HCT116 (cell line): ENCODE data around the gene MINDY4.

ENCODE experiments used
- ELF1 ChIP-seq: IDR thresholded peaks from 2 replicates; pipeline ENCODE4 v1.6.1; 2012; ENCODE audit warnings: low read depth, borderline replicate concordance
- EZH2 ChIP-seq: fragments of 200-600 bp; sonication (generic); IDR thresholded peaks from 2 replicates; pipeline ENCODE4 v1.6.1; 2017; ENCODE audit warnings: antibody characterized with exemption, mixed run types
- POLR2A ChIP-seq: IDR thresholded peaks from 2 replicates; pipeline ENCODE4 v1.7.0; 2011; ENCODE audit warnings: borderline replicate concordance; ENCODE audit not compliant: insufficient read depth, insufficient read length; ENCODE audit errors: extremely low read depth
- POLR2AphosphoS5 ChIP-seq: IDR thresholded peaks from 2 replicates; pipeline ENCODE4 v1.6.1; 2011; ENCODE audit warnings: mild to moderate bottlenecking, low read depth, low read length, moderate library complexity
- YY1 ChIP-seq: IDR thresholded peaks from 2 replicates; pipeline ENCODE4 v1.6.1; 2011; ENCODE audit warnings: low read length, low read depth, moderate library complexity, mild to moderate bottlenecking; ENCODE audit not compliant: insufficient replicate concordance; ENCODE audit errors: extremely low read depth
- ZNF274 ChIP-seq: fragments of 200-500 bp; sonication (Bioruptor generic); IDR thresholded peaks from 2 replicates; pipeline ENCODE4 v1.6.1; 2014; ENCODE audit warnings: mild to moderate bottlenecking, low read depth, low read length, inconsistent platforms
- TF ChIP-seq, protein P1 (sequence below), 3 experiments: fragments of 200-600 bp in 1 of 3; sonication (generic) in 1 of 3; IDR thresholded peaks in 2 of 3; conservative IDR thresholded peaks in 1 of 3; 2 replicates each; pipeline ENCODE4 v1.5.1; 2012 to 2017; ENCODE audit warnings: low read depth in 2 of 3, low read length in 2 of 3, antibody characterized with exemption in 1 of 3, borderline replicate concordance in 1 of 3, control low read depth in 1 of 3, mild to moderate bottlenecking in 1 of 3, mixed read lengths in 1 of 3, mixed run types in 1 of 3, moderate library complexity in 1 of 3; ENCODE audit not compliant: insufficient read depth in 1 of 3
- TF ChIP-seq, protein P2 (sequence below): IDR thresholded peaks from 2 replicates; pipeline ENCODE4 v1.6.1; 2012; ENCODE audit warnings: low read depth

DNA sequence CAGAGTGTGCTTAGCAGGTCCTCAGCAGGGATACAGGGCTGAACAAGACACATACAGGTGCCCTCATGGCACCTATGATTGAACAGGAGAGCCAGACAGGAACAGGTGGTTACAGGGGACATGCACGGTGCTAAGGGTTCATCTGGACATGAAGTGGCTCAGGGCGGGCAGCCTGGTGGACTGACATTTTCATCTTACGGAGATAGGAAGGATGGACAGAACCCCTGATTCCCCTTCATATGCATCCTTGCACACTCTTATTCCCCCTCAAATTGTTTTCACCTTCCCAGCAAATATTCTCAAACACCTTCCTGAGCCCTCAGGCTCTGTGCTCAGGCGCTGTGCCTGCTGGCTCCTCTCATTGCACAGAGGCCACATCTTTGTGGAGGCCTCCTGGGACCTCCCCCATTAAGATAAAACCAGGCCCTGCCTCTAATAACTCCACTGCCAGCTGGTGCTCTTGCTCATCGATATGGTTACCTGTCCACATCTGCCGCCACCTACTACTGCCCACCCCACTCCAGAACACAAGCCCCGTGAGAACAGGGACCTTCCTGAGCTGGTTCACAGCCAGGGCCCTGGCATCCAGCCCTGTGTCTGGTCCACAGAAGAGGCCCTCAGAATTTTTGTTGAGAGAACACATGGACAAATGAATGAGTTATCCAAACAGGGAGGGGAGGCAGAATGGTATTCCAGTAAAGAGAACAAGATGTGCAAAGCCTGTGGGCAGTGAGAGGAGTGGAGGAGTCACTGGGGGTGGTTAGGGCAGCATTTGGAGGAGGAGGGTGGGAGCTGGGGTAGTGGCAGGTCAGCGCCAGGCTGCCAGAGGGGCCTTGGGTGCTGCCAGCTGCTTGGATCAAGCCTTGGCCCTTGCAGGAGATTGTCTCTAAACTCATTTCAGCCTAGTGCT lies 71.6 kb downstream of the MINDY4 start:
- TF ChIP-seq YY1 (no peak), EZH2 (no peak), POLR2A (no peak), POLR2AphosphoS5 (no peak), ZNF274 (no peak), ELF1 (no peak)
- TF ChIP-seq, protein P1, sequence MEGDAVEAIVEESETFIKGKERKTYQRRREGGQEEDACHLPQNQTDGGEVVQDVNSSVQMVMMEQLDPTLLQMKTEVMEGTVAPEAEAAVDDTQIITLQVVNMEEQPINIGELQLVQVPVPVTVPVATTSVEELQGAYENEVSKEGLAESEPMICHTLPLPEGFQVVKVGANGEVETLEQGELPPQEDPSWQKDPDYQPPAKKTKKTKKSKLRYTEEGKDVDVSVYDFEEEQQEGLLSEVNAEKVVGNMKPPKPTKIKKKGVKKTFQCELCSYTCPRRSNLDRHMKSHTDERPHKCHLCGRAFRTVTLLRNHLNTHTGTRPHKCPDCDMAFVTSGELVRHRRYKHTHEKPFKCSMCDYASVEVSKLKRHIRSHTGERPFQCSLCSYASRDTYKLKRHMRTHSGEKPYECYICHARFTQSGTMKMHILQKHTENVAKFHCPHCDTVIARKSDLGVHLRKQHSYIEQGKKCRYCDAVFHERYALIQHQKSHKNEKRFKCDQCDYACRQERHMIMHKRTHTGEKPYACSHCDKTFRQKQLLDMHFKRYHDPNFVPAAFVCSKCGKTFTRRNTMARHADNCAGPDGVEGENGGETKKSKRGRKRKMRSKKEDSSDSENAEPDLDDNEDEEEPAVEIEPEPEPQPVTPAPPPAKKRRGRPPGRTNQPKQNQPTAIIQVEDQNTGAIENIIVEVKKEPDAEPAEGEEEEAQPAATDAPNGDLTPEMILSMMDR (IDR thresholded peaks at IDR 0.05 in 2 of 3, conservative IDR thresholded peaks at IDR 0.05 in 1 of 3; ENCODE audit: borderline replicate concordance in 1 of 3, insufficient read depth in 1 of 3, low read depth in 2 of 3, low read length in 2 of 3): no peak
- TF ChIP-seq, protein P2, sequence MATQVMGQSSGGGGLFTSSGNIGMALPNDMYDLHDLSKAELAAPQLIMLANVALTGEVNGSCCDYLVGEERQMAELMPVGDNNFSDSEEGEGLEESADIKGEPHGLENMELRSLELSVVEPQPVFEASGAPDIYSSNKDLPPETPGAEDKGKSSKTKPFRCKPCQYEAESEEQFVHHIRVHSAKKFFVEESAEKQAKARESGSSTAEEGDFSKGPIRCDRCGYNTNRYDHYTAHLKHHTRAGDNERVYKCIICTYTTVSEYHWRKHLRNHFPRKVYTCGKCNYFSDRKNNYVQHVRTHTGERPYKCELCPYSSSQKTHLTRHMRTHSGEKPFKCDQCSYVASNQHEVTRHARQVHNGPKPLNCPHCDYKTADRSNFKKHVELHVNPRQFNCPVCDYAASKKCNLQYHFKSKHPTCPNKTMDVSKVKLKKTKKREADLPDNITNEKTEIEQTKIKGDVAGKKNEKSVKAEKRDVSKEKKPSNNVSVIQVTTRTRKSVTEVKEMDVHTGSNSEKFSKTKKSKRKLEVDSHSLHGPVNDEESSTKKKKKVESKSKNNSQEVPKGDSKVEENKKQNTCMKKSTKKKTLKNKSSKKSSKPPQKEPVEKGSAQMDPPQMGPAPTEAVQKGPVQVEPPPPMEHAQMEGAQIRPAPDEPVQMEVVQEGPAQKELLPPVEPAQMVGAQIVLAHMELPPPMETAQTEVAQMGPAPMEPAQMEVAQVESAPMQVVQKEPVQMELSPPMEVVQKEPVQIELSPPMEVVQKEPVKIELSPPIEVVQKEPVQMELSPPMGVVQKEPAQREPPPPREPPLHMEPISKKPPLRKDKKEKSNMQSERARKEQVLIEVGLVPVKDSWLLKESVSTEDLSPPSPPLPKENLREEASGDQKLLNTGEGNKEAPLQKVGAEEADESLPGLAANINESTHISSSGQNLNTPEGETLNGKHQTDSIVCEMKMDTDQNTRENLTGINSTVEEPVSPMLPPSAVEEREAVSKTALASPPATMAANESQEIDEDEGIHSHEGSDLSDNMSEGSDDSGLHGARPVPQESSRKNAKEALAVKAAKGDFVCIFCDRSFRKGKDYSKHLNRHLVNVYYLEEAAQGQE: no peak
